Embryonic facial prominence (tissue), 1 donor: ENCODE data around the gene ARSK.
A peak's percentile ranks its signal among the peaks of the same experiment; 100 is the strongest.
"Not testable (repeated sequence)": the region's sequence is repeated elsewhere in the genome, so short reads cannot be mapped to it uniquely, and the experiment has no call there.

ENCODE experiments used
- DNase-seq: peaks from one replicate; pipeline ENCODE4 v3.0.0-alpha.2; 2016; ENCODE audit errors: extremely low spot score

ARSK gene

GRCh38 chr5:95620870-95621838 is 66.3 kb downstream of the ARSK start:
- no peak for DNase-seq

DNA sequence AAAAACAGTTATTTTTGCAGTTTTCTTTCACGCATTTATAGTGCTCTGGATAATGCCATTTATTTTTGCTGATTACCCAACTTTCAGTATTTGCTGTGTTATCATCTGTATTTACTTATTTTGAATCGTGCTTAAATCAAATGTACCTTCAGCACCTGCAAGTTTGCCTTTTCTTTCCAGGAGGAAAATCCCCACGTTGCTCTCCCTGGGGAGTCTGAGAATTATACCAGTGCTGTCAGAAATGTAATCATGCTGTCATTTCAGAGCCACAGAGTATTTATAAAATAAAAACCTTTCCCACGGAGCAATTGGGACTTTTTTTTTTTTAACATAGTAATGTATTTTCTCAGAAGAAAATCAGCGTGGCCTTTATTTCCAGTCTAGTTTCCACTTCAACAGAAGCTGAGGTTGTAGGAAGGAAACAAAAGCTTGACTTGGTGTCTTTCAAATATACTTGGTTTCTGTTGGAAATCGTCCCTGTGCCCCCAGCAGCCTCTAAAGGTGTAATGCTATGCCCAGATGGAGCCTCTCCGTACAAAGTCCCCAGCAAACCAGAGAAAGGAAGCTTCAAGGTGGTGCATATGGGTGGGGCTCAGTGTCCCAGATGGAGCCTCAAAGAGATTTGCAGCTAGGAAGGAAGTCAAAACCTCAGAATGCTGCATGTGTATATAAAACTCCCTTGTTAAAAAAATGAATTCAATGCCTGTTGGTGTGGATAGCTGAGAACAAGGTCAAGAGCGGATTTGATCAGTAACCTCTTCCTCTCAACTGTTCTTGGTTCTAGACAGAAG is 67.1 kb downstream of the ARSK start:
- DNase-seq: no peak

GRCh38 chr5:95623706-95624105 is 68.8 kb downstream of the ARSK start:
- no peak for DNase-seq

DNA sequence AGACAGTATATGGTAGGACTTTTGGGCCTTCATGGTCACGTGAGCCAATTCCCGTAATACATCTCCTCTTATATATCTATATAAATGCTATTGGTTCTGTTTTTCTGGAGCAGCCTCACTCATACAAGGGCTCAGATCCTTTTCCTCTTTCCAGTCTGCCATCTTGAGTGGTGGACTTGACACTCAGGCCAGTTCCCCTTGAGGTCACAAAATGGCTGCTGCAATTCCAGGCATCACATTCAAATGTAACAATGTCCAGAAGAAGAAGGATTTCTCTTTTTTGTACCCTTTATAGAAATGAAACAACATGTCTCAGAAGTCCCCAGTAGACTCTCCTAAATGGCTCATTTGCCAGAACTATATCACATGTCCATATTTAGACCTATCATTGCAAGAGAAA is 69.5 kb downstream of the ARSK start:
- DNase-seq: no peak

- DNase-seq: no peak
Observed at GRCh38 chr5:95626701-95627100, 71.8 kb downstream of the ARSK start.

GRCh38 chr5:95627971-95628810 is 73.3 kb downstream of the ARSK start:
- DNase-seq: no peak

DNA sequence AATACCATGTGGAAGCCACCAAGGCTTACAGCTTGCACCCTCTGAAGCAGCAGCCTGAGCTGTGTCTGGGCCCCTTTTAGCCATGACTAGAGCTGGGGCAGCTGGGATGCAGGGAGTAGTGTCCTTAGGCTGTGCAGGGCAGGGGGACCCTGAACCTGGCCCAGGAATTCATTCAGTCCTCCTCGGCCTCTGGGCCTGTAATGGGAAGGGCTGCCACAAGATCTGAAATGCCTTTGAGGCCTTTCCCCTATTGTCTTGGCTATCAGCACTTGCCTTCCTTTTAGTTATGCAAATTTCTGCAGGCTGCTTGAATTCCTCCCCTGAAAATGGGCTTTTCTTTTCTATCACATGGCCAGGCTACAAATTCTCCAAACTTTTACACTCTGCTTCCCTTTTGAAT is 74.0 kb downstream of the ARSK start:
- DNase-seq: no peak

GRCh38 chr5:95630394-95630917 is 75.6 kb downstream of the ARSK start:
- no peak for DNase-seq

- DNase-seq: no peak
Observed at GRCh38 chr5:95631255-95631958, 76.5 kb downstream of the ARSK start.

DNA sequence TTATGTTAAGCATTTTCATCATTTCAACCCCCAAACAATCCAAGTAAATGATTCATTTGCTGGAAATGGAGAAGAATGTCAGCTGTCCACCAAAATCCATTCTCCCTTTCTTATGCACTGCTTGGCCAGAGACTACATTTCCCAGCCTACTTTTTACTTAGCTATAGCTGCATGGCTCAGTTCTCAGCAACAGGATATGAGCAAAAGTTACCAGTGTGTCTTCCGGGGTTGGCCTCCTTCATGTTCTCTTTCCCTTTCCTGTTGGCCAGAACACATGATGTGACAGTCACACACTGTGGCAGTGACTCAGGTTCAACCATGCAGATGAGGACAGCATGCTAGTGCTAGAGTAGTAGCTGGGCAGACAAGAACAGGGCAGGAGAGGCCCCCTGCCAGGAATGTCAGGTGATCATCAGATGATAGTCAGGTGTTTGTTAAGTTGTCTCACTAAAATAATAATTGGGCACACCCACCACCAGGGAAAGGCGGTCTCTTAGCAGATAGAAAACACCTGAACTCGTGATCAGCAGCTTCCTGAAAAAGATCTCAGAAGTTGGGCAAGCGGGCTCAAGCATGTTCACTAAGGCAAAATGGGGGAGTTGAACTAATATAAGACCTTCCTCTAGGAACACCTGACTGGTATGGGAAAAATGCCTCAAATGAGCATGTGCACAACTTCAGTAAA is 77.2 kb downstream of the ARSK start:
- DNase-seq: no peak

DNA sequence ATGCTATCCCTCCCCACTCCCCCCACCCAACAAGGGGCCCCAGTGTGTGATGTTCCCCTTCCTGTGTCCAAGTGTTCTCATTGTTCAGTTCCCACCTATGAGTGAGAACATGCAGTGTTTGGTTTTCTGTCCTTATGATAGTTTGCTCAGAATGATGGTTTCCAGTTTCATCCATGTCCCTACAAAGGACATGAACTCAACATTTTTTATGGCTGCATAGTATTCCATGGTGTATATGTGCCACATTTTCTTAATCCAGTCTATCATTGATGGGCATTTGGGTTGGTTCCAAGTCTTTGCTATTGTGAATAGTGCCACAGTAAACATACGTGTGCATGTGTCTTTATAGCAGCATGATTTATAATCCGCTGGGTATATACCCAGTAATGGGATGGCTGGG is 78.0 kb downstream of the ARSK start:
- DNase-seq: not testable (repeated sequence)

- DNase-seq: no peak
Observed at GRCh38 chr5:95633671-95634070, 78.8 kb downstream of the ARSK start.

DNA sequence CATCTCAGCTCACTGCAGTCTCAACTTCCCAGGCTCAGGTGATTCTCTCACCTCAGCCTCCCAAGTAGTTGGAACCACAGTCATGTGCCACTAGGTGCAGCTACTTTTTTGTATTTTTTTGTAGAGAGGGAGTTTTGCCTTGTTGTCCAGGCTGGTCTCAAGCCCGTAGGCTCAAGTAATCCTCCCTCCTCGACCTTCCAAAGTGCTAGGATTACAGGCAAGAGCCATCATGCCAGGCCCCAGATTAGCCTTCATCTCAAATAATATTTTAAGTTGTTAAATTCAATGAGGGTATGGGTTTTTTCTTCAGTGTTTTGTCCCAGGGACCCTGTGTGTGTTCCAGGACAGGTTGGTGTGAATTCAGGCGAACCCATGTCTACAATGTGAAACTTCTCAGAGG is 79.2 kb downstream of the ARSK start:
- DNase-seq: no peak

DNA sequence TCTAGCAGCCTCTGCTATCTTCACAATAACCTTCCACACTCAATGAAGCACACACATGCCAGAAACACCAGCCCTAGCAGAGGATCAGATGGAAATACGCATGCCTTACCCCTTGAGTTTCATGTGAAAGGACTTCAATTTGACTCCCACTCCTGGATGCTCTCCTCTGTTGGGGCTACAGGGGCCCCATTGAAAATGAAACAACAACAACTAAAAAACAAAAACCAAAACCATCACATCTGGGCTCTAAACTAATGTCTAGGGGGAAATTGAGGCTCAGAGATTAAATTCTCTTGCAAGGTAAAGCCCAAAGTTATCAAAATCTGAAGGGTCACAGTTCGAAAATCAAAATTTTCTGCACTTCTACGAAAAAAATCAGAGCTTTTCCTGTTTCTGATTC is 83.7 kb downstream of the ARSK start:
- DNase-seq: no peak

DNA sequence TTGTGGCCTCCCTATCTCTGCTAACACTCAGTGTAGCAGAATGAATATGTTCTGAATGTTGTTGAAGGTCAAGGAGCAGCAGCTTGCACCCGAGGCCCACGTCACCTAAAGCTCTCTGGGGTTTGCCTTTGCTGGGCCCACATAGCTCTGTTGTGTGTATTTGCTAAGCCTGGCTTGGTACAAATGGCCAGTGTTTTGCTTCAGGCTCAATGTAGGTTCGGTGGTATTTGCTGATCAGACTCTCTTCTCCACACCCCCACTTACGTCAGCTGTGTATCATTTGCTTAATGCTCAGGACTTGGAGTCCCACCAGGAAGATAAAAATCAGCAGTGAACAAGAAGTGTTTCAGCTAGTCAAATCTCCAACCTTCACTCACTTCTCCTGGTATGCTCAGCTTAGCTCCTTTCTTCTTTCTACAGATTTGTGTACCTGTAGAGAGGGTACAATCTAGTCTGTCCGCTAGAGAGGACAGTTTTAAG is 86.9 kb downstream of the ARSK start:
- DNase-seq: no peak

- no peak for DNase-seq
Observed at GRCh38 chr5:95643152-95643551, 88.3 kb downstream of the ARSK start.

- peak; percentile 39 for DNase-seq
Observed at GRCh38 chr5:95644351-95645042, 89.6 kb downstream of the ARSK start.

- not testable (repeated sequence) for DNase-seq
Observed at GRCh38 chr5:95646226-95646568, 91.3 kb downstream of the ARSK start.

GRCh38 chr5:95646569-95647431 is 91.9 kb downstream of the ARSK start, which contains the start of gene RFESD:
Gene RFESD (plus strand): TSS chr5:95646777. CDS start chr5:95652272, 5,495 bp downstream.
- peak; percentile 88 for DNase-seq
